Psoas muscle (tissue), 8 donors: Measurements from ENCODE around the gene TMEM234. TPM values are rescaled to one million over a fixed set of nuclear protein-coding genes. Genes with fewer than 3 reads are reported as not detected.

Experiments
- ATAC-seq, 4 donors: fragments of 200-7000 bp; cut with Tn5 transposase; one replicate each; pipeline ENCODE4 v1.9.1; 2020; ENCODE audit warnings: moderate library complexity in 3 of 4, mild to moderate bottlenecking in 2 of 4
- DNase-seq, 2 donors: peaks; one replicate each; pipeline ENCODE4 v3.0.0-alpha.2; 2020
- H3K27ac ChIP-seq: fragments of 200-600 bp; one replicate; pipeline ENCODE4 v1.8.0; 2022
- H3K27me3 ChIP-seq, 3 donors: fragments of 200-600 bp in 1 of 3; one replicate each; pipeline versions ENCODE4 v1.6.1 to v1.8.0; 2013 to 2022; ENCODE audit warnings: low read length in 2 of 3, mild to moderate bottlenecking in 2 of 3, moderate library complexity in 1 of 3; ENCODE audit not compliant: insufficient read depth in 3 of 3
- H3K36me3 ChIP-seq, 2 donors: fragments of 200-600 bp in 1 of 2; one replicate each; pipeline versions ENCODE4 v1.6.1 to v1.8.0; 2013 to 2022; ENCODE audit warnings: low read depth in 1 of 2, mild to moderate bottlenecking in 1 of 2, moderate library complexity in 1 of 2; ENCODE audit not compliant: insufficient read depth in 1 of 2
- H3K4me1 ChIP-seq: fragments of 200-600 bp; one replicate; pipeline ENCODE4 v1.8.0; 2022
- H3K4me3 ChIP-seq: fragments of 200-600 bp; one replicate; pipeline ENCODE4 v1.8.0; 2022; ENCODE audit warnings: mild to moderate bottlenecking
- H3K9me3 ChIP-seq: fragments of 200-600 bp; one replicate; pipeline ENCODE4 v1.8.0; 2022
- WGBS, 3 donors: extraction: QIAGEN DNeasy Blood & Tissue Kit; methylation state at CpG; one replicate each; pipeline versions ENCODE4 v1.1.6 to v1.1.7; 2013; 5-methylcytosine and 5-hydroxymethylcytosine counted together
- intact Hi-C, 2 donors: fragments of 100-400 bp; cut with DNase I; formaldehyde crosslinking; loops; one replicate each; pipeline versions ENCODE4 v1.11.0 to v1.14.2; 2022
- polyA plus RNA-seq, 3 donors: library from polyadenylated mRNA; stranded (reverse); fragments of 200-250 nt; gene quantifications; one replicate each; pipeline ENCODE4 v1.2.3, GENCODE V29; 2013
- total RNA-seq, 4 donors: library from RNA; stranded (reverse); fragmentation: NEBNext Ultra II Directional in 2 of 4; extraction: Animal tissue kit (Norgen Biotek cat#: 25700) in 2 of 4; gene quantifications; one replicate each; pipeline versions ENCODE4 v1.2.1 to v1.2.4, GENCODE V29; 2021 to 2023
- TF ChIP-seq, protein P1 (sequence below): fragments of 200-600 bp; IDR thresholded peaks from one replicate; pipeline ENCODE4 v1.8.0; 2022; ENCODE audit warnings: antibody characterized with exemption
- donor health status: healthy with polysubstance abuse.
- donor health status: DM: no; HTN: no; CAD: no; lungs with moderate emphysema.
- donor health status: Bipolar disorder and iron deficiency.
- donor health status: healthy.
- donor health status: DM: yes; HTN: yes; CAD: no.
- donor health status: DM: no; HTN: no; CAD: no.
- donor health status: DM: no; HTN: no; CAD: no.
- donor health status: DM: yes; HTN: yes; CAD: no.

The TMEM234 gene
- total and polyA plus RNA-seq, 7 donors, result 2.6 to 9.8 (median 5.7) TPM

DNA sequence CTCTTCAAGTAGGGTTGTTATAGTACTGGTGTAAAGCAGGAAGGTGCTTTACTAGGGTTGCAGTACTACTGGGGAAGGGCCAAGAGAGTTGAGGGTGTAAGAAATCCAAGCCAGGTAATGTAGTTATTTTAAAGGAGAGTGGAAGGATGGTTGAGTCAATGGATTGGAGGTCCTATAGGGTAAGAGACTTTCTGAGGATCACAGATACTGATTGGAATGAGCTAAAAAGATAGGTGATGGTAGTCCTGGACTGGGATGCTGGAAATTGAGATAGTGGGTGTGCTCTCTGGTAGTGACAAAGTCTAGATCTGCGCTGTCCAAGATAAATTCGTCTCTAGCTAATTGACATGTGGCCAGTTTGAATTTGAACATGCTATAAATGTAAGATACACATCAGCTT lies 35.7 kb downstream of the TMEM234 start:
- Histone ChIP-seq H3K4me1 (peaks cover 28% of the 10 kb centered on the region), H3K27me3 (no peaks in the 10 kb centered on the region), H3K36me3 (peaks cover 24 to 100% of the 10 kb centered on the region in 2 donors), H3K9me3 (no peaks in the 10 kb centered on the region), H3K4me3 (no peak overlapping the region), H3K27ac (no peak overlapping the region)
- DNase-seq (no peak), ATAC-seq (no peak)
- intact Hi-C loops, result no loop called here
- WGBS, 3 donors, result 83 to 95% (median 85%) methylated on average over 2 of the region's 2 CpGs
- TF ChIP-seq, protein P1, sequence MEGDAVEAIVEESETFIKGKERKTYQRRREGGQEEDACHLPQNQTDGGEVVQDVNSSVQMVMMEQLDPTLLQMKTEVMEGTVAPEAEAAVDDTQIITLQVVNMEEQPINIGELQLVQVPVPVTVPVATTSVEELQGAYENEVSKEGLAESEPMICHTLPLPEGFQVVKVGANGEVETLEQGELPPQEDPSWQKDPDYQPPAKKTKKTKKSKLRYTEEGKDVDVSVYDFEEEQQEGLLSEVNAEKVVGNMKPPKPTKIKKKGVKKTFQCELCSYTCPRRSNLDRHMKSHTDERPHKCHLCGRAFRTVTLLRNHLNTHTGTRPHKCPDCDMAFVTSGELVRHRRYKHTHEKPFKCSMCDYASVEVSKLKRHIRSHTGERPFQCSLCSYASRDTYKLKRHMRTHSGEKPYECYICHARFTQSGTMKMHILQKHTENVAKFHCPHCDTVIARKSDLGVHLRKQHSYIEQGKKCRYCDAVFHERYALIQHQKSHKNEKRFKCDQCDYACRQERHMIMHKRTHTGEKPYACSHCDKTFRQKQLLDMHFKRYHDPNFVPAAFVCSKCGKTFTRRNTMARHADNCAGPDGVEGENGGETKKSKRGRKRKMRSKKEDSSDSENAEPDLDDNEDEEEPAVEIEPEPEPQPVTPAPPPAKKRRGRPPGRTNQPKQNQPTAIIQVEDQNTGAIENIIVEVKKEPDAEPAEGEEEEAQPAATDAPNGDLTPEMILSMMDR, result no peak

DNA sequence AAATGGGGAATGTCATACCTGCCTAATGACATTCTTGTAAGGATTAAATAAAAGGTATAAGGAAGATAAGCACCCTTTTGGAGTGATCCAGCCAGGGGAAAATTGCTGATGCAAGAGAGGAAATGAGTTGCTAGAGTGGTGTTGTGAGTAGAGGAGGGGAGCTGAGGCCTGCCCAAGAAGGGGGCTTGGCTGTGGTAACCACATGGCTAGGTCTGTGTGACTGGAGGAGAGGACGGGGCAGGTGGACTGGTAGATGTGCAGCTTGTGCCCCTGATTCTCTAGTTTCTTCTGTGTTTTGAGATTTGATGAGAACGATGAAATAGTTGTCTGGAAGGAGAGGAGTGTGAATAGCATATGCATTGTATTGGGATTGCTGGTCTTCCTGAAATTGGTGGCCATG lies 36.1 kb downstream of the TMEM234 start:
- no peaks in the 10 kb centered on the region for H3K9me3 ChIP-seq
- H3K27me3 ChIP-seq, result no peaks in the 10 kb centered on the region
- H3K27ac ChIP-seq, result no peak overlapping the region
- ATAC-seq (no peak), DNase-seq (no peak)
- peaks cover 23 to 100% of the 10 kb centered on the region in 2 donors for H3K36me3 ChIP-seq
- WGBS, 3 donors, result 88 to 94% (median 89%) methylated on average over 2 of the region's 2 CpGs
- H3K4me1 ChIP-seq, result peaks cover 32% of the 10 kb centered on the region
- intact Hi-C loops, result no loop called here
- H3K4me3 ChIP-seq, result no peak overlapping the region
- TF ChIP-seq, protein P1, result no peak

GRCh38 chr1:32184650-32185049 lies 37.5 kb downstream of the TMEM234 start:
- Histone ChIP-seq H3K27me3 (no peaks in the 10 kb centered on the region), H3K4me3 (no peak overlapping the region), H3K9me3 (no peaks in the 10 kb centered on the region), H3K36me3 (peaks cover 18 to 87% of the 10 kb centered on the region in 2 donors), H3K27ac (no peak overlapping the region), H3K4me1 (peaks cover 38% of the 10 kb centered on the region)
- TF ChIP-seq, protein P1, result no peak
- no peak for DNase-seq
- ATAC-seq, result no peak
- intact Hi-C loops, result loop anchor here in 1 of 2 donors (5.0 kb wide), 1 partner anchor 77 kb away; the partner anchor contains the start of gene KPNA6

DNA sequence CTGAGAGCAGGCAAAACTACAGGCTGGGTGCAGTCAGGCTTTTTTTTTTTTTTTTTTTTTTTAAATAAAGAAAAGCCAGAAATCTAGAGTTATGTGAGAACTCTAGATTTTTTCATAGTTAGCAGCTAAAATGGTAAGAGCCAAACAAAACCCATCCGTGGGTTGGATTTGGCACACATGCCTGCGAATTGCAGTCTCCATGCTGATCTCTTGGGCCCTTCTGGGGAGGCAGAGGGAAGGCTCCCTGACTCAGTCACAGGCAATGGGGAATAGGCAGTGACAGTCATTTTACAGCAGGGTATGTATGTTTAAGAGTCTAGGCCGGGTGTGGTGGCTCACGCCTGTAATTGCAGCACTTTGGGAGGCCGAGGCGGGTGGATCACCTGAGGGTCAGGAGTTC lies 40.1 kb downstream of the TMEM234 start:
- intact Hi-C loops, result loop anchor here in 1 of 2 donors (5.0 kb wide), 1 partner anchor 75 kb away; the partner anchor contains the start of gene KPNA6
- TF ChIP-seq, protein P1, result no peak
- H3K4me3 ChIP-seq, result peak overlapping the region; percentile 81
- no peak for DNase-seq
- 82 to 91% (median 85%) methylated on average over 6 of the region's 6 CpGs for WGBS, 3 donors
- H3K27me3 ChIP-seq, result no peaks in the 10 kb centered on the region
- peaks cover 7 to 61% of the 10 kb centered on the region in 2 donors for H3K36me3 ChIP-seq
- no peak for ATAC-seq
- peaks cover 45% of the 10 kb centered on the region for H3K4me1 ChIP-seq
- H3K27ac ChIP-seq, result peak overlapping the region; percentile 98
- H3K9me3 ChIP-seq, result no peaks in the 10 kb centered on the region

DNA sequence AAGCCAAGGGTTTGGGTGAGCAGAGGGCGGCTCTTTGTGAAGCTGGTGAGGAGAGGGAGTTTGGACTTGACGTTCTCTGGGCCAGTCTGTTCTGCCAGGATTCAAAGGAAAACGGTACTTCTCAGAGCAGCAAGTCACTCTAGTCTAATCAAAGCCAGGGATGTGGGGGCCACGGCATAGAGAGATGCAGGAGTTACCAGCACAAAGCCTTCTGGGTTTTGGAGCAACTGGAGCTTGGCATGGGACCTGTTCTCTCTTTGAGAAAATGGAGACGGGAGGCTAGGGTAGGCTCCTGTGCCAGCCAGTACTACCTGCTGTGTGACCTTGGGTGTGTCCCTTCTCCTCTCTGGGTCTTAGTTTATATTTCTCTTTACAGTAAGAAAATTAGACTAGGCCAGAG lies 40.6 kb downstream of the TMEM234 start:
- Histone ChIP-seq H3K4me3 (peak overlapping the region; percentile 81), H3K4me1 (peaks cover 45% of the 10 kb centered on the region), H3K9me3 (no peaks in the 10 kb centered on the region), H3K27me3 (no peaks in the 10 kb centered on the region), H3K27ac (peak overlapping the region; percentile 98), H3K36me3 (peaks cover 3 to 56% of the 10 kb centered on the region in 2 donors)
- DNase-seq (no peak), ATAC-seq (no peak)
- TF ChIP-seq, protein P1, result no peak
- 48 to 66% (median 56%) methylated on average over 5 of the region's 5 CpGs for WGBS, 3 donors
- intact Hi-C loops, result loop anchor here in 1 of 2 donors (2.0 to 5.0 kb wide), 2 partner anchors 17 to 74 kb away; partner anchors contain the start of gene KPNA6
